Hematopoietic multipotent progenitor cell treated with erythropoietin and hydrocortisone succinate and interleukin-3 and kit ligand, for 6 days (in vitro differentiated cells): ENCODE results near the gene HOXB1.

Experiments
- DNase-seq: peaks from one replicate; pipeline ENCODE4 v3.0.0-alpha.2; 2015

HOXB1 gene

DNA sequence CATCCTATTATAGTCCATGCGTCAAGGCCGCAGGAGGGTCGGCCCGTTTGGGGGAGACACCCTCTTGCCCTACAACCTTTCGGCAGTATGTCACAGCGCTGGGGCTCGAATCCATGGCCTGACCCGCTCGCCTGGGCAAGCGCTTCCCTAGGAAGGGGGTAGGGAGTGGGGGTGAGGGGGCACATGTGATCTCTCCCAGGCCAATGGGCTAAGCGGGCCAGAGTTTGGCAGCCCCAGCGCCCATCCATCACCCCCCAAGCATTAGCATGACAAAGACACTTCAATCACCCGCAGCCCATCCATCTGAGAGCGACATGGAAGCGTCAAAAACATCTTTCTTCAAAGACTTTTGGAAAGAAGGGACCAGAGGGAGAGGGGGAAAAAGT, at the start of gene HOXB1:
HOXB1 (minus strand) TSS at position 125 of the 386 bp plus-strand sequence; CDS start at position 18, 107 bp downstream.
- no peak for DNase-seq

DNA sequence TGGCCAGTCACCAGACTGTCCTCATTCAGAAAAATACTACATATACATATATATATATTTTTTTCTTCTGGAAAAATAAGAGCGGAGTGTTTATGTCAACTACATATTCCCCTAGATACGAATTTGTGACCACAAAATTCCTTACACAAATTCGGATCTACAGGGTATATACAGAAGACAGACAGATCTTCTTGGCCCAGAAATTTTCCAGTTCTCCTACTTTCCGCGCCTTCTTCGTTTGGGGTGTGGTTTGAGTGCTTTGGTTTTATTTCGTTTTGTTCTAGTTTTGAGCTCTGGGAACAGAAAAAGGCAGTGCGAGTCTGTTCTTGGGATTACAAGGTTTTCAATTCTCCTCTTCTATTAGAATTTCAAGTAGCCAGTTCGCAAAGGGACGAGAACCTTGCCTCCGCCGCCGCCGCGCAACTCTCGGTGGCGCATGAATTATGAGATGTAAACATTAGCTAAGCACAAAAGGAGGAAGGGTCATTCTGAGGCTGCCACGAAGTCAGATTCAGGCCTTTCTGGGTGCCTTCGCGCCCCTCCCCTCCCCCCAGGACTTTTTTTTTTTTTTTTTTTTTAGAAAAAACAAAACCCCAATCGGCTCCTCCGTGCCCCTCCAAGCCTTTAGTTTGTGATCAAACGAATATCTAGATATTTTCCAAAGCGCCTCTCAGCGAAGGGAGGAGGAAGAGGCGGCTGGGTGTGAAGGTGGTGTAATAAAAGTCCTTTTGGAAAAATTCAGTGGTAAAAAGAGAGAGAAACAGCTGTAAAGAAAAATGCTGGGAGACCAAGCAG, 49.1 kb upstream of the HOXB1 start:
- DNase-seq, result peak; percentile 38

DNA sequence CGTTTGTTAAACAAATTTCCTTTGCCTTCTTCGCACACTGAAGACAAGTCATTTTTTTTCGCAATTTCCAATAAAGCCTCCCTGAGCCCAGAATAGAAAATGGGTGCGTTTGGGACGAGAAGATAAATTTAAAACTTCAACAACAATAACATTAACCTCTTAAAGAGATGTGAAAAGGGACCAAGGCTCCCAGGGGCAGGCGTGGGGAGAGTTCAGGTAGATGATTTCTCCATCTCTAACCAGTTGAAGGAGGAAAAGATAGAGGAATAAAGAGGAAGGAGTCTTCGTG, 48.6 kb upstream of the HOXB1 start:
- peak; percentile 27 for DNase-seq

DNA sequence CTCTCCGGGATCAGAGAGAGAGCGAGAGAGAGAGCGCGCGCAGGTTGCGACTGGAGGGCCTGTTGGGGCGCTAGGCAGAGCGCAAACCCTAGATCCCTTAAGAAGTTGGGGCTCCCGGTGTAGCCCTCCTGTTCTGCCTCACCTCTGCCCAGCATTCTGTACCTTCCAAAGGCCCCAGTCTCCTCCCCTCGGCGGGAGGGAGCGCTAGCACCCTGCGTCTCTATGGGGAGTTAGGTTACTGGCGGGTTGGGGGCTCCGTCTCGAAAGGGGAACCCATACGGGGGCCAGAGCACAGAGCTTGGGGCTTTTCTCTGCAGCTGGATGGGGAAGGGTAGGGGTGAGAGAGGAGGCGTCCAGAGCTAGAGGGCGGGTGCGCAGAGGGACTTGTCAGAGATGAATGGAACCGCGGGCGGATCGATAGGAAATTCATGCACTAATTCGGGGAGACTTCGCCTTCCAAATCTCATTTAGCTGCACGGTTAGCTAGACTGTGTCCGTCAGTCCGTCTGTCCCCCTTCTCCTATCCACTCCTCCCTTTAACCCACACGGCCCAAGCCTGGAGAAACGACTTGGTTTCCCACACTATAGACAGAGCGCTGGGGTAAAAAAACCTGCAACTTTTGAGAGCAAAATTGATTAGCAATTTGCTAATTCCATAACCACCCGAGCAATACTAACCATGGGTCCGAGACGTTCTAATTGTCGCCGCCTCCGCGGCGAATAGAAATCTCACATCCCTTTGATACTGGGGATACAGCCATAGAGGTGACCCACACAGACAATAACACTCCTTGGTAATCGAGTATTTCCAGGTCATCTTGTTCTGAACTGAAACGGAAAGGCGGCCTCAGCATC, 48.0 kb upstream of the HOXB1 start:
- DNase-seq, result peak; percentile 53

DNA sequence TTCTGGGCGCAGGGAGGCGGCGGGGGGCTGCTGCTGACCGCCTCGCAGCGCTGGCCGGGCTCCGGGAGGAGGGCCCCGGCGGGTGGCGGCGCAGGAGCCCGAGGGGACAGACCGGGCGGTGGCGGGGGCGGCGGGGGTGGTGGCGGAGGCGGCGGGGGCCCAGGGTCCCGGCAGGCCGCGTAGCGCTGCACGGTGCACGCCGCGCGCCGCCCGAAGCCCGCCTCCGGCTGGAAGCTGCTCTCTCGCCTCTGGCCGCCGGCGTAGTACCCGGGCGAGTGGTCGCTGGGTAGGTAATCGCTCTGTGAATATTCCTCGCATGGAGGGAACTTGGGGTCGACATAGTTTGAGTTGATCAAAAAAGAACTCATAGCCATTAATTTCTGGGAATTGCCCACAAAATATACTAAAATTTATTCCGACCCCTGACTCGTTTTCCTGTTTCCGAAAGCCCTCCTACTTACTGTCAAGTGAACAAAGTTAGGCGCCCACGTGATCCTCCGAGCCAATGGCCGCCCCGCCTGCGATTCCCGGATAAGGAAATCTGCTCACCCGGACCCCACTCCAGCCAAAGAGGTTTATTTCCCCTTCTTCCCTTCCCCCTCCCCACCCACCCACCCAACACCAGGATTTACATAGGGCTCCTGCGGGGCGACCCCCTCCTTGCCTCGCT, 47.3 kb upstream of the HOXB1 start, which contains the start of gene HOXB4:
HOXB4 (minus strand) TSS at position 405 of the 670 bp plus-strand sequence; CDS start at position 374, 31 bp downstream.
- peak; percentile 94 for DNase-seq

DNA sequence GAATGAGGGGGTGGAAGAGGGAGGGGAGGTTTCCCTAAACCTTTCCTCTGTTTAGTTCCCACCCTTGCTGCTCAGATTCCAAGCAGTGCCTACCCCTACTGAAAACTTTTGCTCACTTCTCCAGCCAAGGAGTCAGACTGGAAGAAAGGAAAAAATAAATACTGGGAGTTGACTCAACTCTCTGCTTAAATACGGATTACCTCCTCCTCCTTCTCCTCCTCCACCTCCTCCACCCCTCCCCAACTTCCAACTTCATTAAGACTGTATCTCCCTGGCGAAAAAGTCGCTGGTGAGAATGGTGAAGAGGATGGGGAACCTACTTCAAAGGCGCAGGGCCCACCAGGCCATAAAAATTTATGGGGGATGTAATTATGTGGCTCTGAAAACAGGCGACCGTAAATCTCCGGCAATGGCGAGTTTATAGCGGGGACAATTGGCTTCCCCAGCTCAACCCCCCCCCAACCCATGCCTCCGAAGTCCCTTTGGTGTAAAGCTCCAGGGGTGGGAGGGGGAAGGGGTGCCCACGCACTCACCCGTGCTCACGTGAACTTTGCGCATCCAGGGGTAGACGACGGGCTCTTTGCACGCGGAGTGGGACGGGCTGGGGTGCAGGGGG, 46.6 kb upstream of the HOXB1 start:
- DNase-seq, result peak; percentile 58

DNA sequence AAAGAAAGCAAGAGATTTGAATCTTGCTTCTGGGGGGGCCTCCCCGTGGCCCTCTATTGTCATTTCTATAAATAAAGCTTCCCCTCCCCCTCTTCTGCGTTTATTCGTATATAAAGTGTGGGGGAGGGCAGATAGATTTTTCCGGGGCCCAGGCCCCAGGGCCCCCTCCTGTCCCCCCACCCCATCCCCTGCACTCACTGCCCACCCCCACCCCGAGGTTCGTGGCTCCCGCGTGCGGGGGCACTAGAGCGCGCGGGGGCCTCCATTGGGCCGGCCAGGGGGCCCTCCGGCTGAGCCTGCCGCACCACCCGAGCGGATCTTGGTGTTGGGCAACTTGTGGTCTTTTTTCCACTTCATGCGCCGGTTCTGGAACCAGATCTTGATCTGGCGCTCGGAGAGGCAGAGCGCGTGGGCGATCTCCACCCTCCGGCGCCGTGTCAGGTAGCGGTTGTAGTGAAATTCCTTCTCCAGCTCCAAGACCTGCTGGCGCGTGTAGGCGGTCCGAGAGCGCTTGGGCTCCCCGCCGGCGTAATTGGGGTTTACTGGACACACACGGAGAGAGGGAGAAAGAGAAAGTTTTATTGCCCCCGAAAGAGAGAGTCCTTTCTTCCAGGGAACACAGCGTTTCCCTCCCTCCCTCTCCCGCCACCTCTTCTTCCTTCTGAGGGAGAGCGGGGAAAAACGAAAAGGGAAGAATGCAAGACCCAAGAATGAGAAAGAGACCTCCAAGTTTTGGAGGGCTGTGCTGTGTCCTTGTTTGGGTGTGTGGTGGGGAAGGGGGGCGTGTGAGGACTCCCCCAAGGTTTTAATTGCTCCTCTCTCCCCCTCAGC, 45.9 kb upstream of the HOXB1 start:
- DNase-seq, result peak; percentile 75

DNA sequence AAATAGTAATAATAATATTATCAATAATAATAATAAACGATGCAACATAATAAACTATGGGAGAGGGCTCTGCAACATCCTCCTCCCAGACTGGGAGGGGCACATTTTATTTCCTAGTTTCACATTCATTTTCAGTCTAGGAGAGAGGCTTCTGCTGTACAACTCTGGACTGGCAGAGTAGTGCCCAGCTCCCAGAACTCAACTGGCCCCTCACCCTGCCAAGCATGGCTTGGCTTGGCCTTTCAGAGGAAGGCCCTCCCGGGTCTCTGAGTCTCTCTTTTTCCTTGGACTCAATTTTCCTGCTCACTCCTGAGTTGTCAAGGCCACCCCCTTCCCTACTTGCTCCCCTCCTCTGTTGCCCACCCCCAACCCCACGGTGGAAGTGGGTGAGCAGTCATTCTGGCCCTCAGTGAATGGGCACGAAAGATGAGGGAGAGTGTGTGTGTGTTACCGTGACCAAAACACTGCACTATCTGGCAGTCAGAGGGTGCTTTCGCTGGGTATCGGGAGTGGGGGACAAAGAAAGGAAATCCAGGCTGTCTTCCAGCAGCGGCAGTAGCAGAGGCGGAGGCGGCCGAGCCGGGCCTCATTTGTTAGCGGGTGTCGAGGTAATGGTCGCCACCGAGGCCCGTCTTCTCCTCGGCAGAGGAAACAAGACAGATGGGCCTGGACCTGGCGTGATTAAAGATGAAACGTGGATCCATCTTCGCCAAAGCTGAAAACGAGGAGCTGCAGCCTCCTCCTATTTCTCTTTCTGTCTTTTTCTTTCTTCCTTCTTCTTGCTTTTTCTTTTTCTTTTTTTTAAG, 45.1 kb upstream of the HOXB1 start:
- DNase-seq, result no peak

DNA sequence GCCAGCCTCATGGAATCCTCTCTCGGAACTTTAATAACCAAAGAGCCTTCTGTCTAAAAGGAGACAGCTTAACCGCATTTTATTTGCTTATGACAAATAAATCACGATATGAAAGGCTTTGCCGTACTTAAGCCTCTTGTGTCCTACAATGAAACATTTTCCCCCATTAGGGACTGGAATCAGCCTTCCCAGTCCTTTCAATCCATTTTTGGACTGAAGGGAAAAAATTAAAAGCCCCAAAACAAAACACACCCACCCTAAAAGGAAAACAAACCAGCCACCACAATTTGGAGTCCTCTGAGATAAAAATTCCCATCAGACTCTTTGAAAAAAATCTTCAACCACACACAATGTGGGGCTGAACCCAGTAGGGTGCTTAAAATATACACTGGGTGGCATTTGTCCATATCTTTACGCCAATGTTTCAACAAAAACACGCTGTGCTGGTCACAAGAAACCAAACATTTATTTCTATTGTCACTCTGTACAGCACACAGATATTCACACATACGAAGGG, 44.3 kb upstream of the HOXB1 start:
- no peak for DNase-seq

DNA sequence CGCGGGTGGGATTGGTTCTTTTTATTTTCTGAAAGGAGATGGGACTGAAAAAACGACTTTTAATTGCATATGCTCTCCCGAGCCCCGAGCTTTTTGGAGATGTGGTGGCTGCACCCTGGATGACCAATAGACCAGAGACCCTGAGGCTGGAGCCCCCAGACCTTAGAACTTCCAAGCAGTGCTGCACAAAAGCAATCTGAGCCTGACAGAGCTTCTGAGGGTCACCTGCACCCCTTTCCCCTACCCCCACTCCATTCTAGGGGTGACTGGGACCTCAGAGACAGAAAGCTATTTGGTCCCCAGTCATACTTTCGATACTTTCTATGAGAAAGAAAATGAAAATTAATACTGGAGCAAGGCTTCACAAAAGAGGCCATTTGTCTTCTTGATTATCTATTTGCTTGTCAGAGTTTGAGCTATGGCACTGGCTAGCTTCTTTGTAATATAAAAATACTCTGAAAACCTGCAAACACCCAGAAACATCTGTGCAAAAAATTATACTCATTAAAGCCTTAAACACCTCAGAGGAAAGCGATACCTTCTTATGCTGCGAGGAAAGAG, 43.8 kb upstream of the HOXB1 start:
- DNase-seq, result no peak

DNA sequence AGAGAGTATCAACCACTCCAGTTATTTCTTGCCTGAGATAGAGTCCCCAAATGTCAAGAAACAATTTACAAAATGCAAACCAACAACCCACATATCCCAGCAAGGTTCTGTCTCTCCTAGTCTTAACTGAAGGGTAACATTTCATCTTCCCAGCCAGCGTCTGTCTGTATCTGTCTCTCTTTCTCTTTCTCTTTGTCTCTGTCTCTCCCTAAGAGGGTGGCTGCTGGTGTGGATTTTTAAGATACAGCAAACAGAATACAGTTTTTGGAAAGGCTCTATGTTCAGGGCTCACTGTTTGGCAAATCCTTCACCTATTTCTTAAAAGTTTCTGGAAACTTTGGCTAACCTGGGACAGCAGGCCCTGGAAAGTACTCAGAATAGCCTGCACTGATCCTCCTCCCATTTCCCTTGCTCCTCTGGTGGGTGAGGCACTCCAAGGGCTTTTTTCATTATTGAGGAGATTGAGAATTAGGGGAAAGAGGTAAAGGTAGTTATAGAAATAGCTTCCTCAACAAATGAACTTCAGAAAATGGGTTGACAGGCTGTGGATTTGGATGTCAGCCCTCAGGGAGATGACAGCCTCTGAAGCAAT, 41.1 kb upstream of the HOXB1 start:
- no peak for DNase-seq

DNA sequence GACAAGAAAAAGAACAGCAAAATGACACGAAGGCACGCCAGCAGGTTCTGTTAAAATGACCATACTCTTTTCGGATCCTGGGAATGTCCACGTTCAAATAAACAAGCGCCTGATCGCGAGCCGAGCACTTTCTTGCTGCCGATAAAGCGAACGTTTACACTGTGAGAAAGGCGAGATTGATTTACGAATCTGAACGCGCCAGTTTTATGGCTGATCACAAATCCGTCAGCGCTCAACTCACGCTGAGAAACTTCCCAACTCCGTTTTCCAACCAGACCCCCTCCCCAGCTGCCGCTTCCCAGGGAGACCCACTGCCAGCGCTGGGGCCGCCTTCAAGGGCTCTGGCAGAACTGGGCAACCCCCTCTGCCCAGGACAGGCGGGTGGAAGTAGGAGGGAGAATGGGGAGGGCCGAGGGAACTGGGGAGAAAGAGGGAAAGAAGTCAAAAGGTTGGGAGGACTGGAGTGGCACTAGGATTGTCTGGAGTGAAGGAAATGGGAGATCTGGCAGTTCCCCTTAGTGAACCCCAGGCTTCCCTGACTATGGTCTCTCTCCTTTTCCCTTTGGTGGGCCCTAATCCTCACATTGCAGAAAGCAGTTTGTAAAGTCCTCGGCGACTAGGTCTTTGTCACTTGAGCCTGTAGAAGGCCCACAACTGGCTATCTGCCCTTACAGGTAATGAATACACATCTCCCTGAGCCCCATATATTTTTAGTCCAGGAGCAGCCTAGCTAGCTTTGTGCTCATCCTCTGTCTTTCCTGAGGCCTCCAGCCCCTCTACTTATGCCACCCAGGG, 40.4 kb upstream of the HOXB1 start:
- DNase-seq, result no peak

DNA sequence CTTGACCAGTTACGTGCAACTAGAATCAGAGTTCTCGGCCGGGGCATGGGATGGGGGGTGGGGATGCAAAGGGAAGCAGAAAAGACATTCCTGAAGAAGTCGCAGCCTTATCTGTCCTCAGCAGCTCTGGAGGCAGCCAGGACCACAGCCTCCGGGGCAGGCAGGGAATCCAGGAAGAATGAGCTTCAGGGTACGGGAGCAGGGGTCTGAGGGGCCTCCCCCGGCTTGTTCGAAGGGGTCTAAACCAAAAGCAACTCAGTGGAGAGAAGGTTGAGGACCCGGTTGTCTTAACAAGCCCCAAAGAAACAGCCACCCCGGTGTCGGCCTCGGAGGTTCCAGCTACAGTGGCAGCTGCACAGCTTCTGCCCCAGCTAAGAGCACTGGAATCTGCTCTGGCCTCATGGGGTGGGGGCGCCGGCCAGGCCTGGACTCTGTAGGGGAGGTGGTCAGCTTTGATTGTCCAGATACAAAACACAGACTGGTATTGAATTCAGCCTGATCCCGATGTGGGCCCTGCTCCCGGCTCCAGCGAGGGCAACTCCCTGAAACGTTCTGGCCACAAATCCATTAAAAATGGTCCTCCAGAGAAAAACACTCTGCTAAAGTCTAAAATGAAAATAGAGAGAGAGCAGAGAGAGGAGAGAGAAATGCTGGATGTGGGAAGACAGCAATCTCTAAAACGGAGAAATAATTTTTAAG, 39.7 kb upstream of the HOXB1 start:
- no peak for DNase-seq

DNA sequence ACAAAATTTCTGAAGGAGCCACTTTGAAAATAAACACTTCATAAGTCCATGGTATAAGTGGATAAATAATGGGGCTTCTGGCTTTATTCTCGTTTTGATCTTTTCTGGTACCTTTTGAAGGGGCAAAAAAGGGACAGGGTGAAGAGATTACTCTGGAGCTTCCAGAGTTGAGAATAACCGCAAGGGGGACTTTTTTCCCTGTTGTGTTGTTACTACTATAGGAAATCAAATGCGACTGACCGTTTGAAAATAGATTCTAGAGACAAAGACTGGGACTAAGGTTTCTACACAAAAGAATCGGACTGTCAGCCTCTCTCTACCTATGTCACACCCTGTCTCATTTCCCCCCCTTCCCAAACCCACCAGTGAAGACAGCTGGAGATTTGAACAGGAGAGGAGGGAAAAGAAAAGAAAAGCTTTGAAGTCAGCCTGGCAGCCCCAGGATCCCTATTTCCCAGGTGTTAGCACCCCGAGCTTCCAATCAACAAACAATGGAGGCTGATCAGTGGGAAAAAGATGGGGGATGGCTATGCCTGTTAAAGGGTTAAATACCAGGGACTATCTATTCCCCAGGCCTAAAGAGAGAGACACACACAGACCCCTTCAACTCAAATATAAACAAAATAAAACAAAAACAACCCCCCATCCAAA, 39.0 kb upstream of the HOXB1 start:
- no peak for DNase-seq

DNA sequence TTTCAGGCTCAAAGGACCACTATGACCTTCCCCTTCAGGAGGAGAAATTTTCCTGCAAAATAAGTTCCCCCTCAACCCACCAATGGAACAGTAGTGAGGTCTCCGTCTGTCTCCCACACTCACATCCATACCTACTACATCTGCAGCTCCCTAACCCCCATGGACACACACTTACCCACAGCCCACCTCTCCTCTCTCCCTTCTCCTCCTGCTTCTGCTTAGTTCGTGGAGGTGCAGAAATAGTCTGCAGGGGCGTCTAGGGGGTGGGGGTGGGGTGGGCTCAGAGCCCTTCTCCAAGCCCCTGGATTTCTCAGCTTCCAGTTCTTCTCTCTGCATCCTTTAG, 38.4 kb upstream of the HOXB1 start:
- no peak for DNase-seq

DNA sequence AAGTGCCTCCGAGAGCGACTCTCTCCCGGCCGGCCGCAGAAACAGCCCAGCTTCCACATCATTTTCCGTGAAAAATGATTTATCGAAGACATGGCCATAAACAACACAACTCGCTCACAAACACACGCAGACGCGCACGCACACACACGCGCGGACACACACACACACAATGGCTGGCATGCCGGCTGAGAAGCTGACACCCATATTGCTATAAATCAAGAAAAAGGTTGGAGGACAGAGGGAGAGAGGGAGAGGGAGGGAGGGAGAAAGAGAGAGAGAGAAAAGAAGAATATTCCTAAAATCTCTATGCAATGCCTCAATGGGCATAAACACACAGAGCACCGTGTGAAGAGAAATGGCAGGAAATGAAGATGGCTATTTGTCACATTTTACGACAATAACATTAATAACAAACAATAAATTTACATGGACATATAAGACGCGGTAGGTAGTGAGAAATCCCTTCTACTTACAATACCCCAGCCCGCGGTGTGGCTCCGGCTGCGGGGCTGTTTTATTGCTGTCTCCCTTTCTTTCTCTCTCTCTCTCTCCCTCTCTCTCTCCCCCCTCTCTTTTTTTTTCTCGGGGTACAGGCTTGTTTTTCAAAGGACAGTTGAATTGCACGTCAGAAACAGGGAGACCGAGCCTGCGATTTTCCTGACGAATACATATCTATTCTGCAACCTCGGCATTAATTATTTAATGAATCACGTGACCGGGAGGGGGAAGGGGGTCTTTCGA, 37.9 kb upstream of the HOXB1 start:
- DNase-seq, result no peak

DNA sequence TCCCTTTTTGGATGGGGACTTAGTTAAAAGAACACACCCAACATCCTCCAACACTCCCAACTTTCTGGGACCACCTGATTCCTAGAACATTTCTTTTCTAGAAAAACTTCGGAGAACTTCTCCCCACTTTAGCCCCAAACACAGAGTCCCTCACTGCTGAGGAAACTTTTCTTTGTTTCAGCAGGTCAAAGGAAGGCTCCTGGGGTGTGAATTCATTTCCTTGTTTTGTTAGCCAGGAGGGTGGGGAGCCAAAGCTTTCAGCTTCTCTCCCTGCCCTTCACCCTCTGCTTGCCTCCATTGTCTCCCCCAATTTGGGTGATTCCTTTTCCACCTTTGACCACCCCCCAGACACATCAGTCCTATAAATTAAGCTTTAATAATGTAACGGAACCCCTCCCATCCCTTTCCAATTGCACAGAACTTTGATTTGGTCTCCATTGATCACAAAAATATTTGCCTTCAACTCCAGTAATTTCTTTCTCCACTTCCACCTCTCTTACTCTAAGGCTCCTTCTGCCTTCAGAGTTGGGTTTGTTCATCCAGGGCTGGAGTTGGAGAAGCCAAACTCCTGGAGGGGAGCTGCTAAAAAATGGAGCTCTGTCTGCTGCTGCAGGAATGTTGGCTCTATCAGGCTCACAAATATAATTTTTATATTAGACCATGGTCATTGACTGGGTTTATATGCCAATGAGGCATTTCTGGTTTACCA, 37.0 kb upstream of the HOXB1 start:
- DNase-seq, result no peak
